Neural progenitor cell (in vitro differentiated cells): ENCODE data around the gene ACSS3. TPM values are rescaled to one million over a fixed set of nuclear protein-coding genes. Genes with fewer than 3 reads are reported as not detected.

Source experiments
- DNase-seq: peaks from one replicate; pipeline ENCODE4 v3.0.0-alpha.2; 2016; ENCODE audit warnings: low spot score
- H2AFZ ChIP-seq: fragments of 200-600 bp; sonication (generic); replicated peaks from 2 replicates; pipeline ENCODE4 v1.6.1; 2016; ENCODE audit warnings: antibody characterized with exemption
- H3F3A ChIP-seq: fragments of 200-600 bp; sonication (generic); 2 replicates; pipeline ENCODE4 v1.6.1; 2016; ENCODE audit warnings: antibody characterized with exemption, low read depth
- H3K27ac ChIP-seq: fragments of 200-600 bp; sonication (generic); 2 replicates; pipeline ENCODE4 v1.5.1; 2016; ENCODE audit warnings: mild to moderate bottlenecking
- H3K27me3 ChIP-seq: fragments of 200-600 bp; sonication (generic); 2 replicates; pipeline ENCODE4 v1.6.1; 2016; ENCODE audit warnings: mild to moderate bottlenecking, moderate library complexity
- H3K36me3 ChIP-seq: fragments of 200-600 bp; sonication (generic); 2 replicates; pipeline ENCODE4 v1.5.1; 2016
- H3K4me1 ChIP-seq: fragments of 200-600 bp; sonication (generic); 2 replicates; pipeline ENCODE4 v1.6.1; 2016; ENCODE audit warnings: mixed run types
- H3K4me2 ChIP-seq: fragments of 200-600 bp; sonication (generic); 2 replicates; pipeline ENCODE4 v1.6.1; 2016
- H3K4me3 ChIP-seq: fragments of 200-600 bp; sonication (generic); 2 replicates; pipeline ENCODE4 v1.5.1; 2016
- H3K79me2 ChIP-seq: fragments of 200-600 bp; sonication (generic); 2 replicates; pipeline ENCODE4 v1.6.1; 2016; ENCODE audit warnings: low read depth
- H3K9ac ChIP-seq: fragments of 200-600 bp; sonication (generic); 2 replicates; pipeline ENCODE4 v1.6.1; 2016
- H3K9me3 ChIP-seq: fragments of 200-600 bp; sonication (generic); 2 replicates; pipeline ENCODE4 v1.5.1; 2016; ENCODE audit warnings: low read depth
- H4K20me1 ChIP-seq: fragments of 200-600 bp; sonication (generic); 2 replicates; pipeline ENCODE4 v1.6.1; 2016; ENCODE audit warnings: low read depth
- H3K27ac Mint-ChIP-seq: 3 replicates; pipeline ENCODE4 v1.8.0; 2021; ENCODE audit warnings: mixed read lengths
- H3K27me3 Mint-ChIP-seq: 2 replicates; pipeline ENCODE4 v1.8.0; 2022; ENCODE audit warnings: low read depth, mild to moderate bottlenecking, inconsistent platforms, moderate library complexity, mixed read lengths; ENCODE audit not compliant: insufficient read depth
- H3K36me3 Mint-ChIP-seq: 3 replicates; pipeline ENCODE4 v1.8.0; 2021; ENCODE audit warnings: mixed read lengths
- H3K4me1 Mint-ChIP-seq: 3 replicates; pipeline ENCODE4 v1.8.0; 2021; ENCODE audit warnings: mixed read lengths
- H3K4me3 Mint-ChIP-seq: 3 replicates; pipeline ENCODE4 v1.8.0; 2021; ENCODE audit warnings: mild to moderate bottlenecking, moderate library complexity, mixed read lengths
- H3K9me3 Mint-ChIP-seq: 3 replicates; pipeline ENCODE4 v1.8.0; 2020; ENCODE audit warnings: mixed read lengths
- CTCF ChIP-seq: fragments of 200-600 bp; sonication (generic); IDR thresholded peaks from 2 replicates; pipeline ENCODE4 v1.5.1; 2017; ENCODE audit warnings: antibody characterized with exemption, mild to moderate bottlenecking
- EZH2 ChIP-seq: fragments of 200-600 bp; sonication (generic); IDR thresholded peaks from 2 replicates; pipeline ENCODE4 v1.6.1; 2017; ENCODE audit warnings: antibody characterized with exemption, mild to moderate bottlenecking, moderate library complexity
- EZH2phosphoT487 ChIP-seq: fragments of 200-600 bp; sonication (generic); IDR thresholded peaks from 2 replicates; pipeline ENCODE4 v1.6.1; 2017; ENCODE audit warnings: antibody characterized with exemption
- total RNA-seq: library from RNA; depleted of rRNA; stranded (reverse); fragments of >200 nt; gene quantifications from 2 replicates; pipeline ENCODE4 v1.2.3, GENCODE V29; 2015; ENCODE audit warnings: low replicate concordance

ACSS3 gene
- total RNA-seq, 1 donor from 2014 or later, result 26.5 TPM

- H3K4me1 ChIP-seq, result no peaks in the 10 kb centered on the region
- no peaks in the 10 kb centered on the region for H3K9me3 Mint-ChIP-seq
- no peaks in the 10 kb centered on the region for H3K36me3 ChIP-seq
- H3K4me3 ChIP-seq, result no peak overlapping the region
- no peak overlapping the region for H2AFZ ChIP-seq
- DNase-seq, result peak; percentile 1
- no peaks in the 10 kb centered on the region for H3K27me3 Mint-ChIP-seq
- no peak overlapping the region for H3K9ac ChIP-seq
- no peaks in the 10 kb centered on the region for H3K4me1 Mint-ChIP-seq
- no peaks in the 10 kb centered on the region for H3K9me3 ChIP-seq
- TF ChIP-seq CTCF (no peak), EZH2 (no peak), EZH2phosphoT487 (no peak)
- no peaks in the 10 kb centered on the region for H3K79me2 ChIP-seq
- no peak overlapping the region for H3K4me2 ChIP-seq
- no peak overlapping the region for H3K4me3 Mint-ChIP-seq
- H3K27ac Mint-ChIP-seq, result no peak overlapping the region
- no peaks in the 10 kb centered on the region for H3K27me3 ChIP-seq
- H3K36me3 Mint-ChIP-seq, result no peaks in the 10 kb centered on the region
- no peak overlapping the region for H3K27ac ChIP-seq
- H3F3A ChIP-seq, result no peaks in the 10 kb centered on the region
- no peaks in the 10 kb centered on the region for H4K20me1 ChIP-seq
These were observed 206.3 kb downstream of the ACSS3 start for GRCh38 chr12:81284137-81284536.

GRCh38 chr12:81288651-81289050 is 210.8 kb downstream of the ACSS3 start:
- no peaks in the 10 kb centered on the region for H3F3A ChIP-seq
- H3K27ac Mint-ChIP-seq, result no peak overlapping the region
- DNase-seq, result no peak
- no peaks in the 10 kb centered on the region for H3K9me3 Mint-ChIP-seq
- H3K27ac ChIP-seq, result no peak overlapping the region
- H3K9ac ChIP-seq, result no peak overlapping the region
- H3K4me3 Mint-ChIP-seq, result no peak overlapping the region
- H3K36me3 ChIP-seq, result no peaks in the 10 kb centered on the region
- no peak overlapping the region for H3K4me3 ChIP-seq
- H3K36me3 Mint-ChIP-seq, result no peaks in the 10 kb centered on the region
- H3K9me3 ChIP-seq, result no peaks in the 10 kb centered on the region
- H3K79me2 ChIP-seq, result no peaks in the 10 kb centered on the region
- no peak for TF ChIP-seq EZH2phosphoT487
- no peak overlapping the region for H2AFZ ChIP-seq
- H4K20me1 ChIP-seq, result no peaks in the 10 kb centered on the region
- no peaks in the 10 kb centered on the region for H3K27me3 Mint-ChIP-seq
- no peaks in the 10 kb centered on the region for H3K27me3 ChIP-seq
- H3K4me2 ChIP-seq, result no peak overlapping the region
- H3K4me1 ChIP-seq, result no peaks in the 10 kb centered on the region
- no peaks in the 10 kb centered on the region for H3K4me1 Mint-ChIP-seq

GRCh38 chr12:81294325-81295190 is 216.7 kb downstream of the ACSS3 start:
- Mint-ChIP-seq H3K9me3 (no peaks in the 10 kb centered on the region), H3K27me3 (peaks cover 2% of the 10 kb centered on the region), H3K27ac (no peak overlapping the region), H3K4me3 (no peak overlapping the region), H3K4me1 (peaks cover 22% of the 10 kb centered on the region), H3K36me3 (no peaks in the 10 kb centered on the region)
- no peaks in the 10 kb centered on the region for H3K36me3 ChIP-seq
- no peak overlapping the region for H2AFZ ChIP-seq
- no peaks in the 10 kb centered on the region for H3K9me3 ChIP-seq
- H3K27me3 ChIP-seq, result no peaks in the 10 kb centered on the region
- H3K4me1 ChIP-seq, result no peaks in the 10 kb centered on the region
- H3K27ac ChIP-seq, result no peak overlapping the region
- H4K20me1 ChIP-seq, result no peaks in the 10 kb centered on the region
- H3F3A ChIP-seq, result no peaks in the 10 kb centered on the region
- H3K4me3 ChIP-seq, result no peak overlapping the region
- no peak overlapping the region for H3K9ac ChIP-seq
- DNase-seq, result no peak
- H3K79me2 ChIP-seq, result no peaks in the 10 kb centered on the region
- TF ChIP-seq CTCF, result no peak
- no peak for TF ChIP-seq EZH2phosphoT487
- TF ChIP-seq EZH2, result no peak
- H3K4me2 ChIP-seq, result no peak overlapping the region

- H3K4me3 Mint-ChIP-seq, result no peak overlapping the region
These were observed 217.4 kb downstream of the ACSS3 start for GRCh38 chr12:81295251-81295650.

More at GRCh38 chr12:81295251-81295650, 217.4 kb downstream of the ACSS3 start:
- no peak for DNase-seq
- no peaks in the 10 kb centered on the region for H3K4me1 ChIP-seq
- no peaks in the 10 kb centered on the region for H3F3A ChIP-seq
- Mint-ChIP-seq H3K4me1 (peaks cover 22% of the 10 kb centered on the region), H3K27me3 (peaks cover 2% of the 10 kb centered on the region), H3K36me3 (no peaks in the 10 kb centered on the region), H3K9me3 (no peaks in the 10 kb centered on the region), H3K27ac (no peak overlapping the region)
- TF ChIP-seq EZH2phosphoT487 (no peak), CTCF (no peak), EZH2 (no peak)
- H2AFZ ChIP-seq, result no peak overlapping the region
- H3K79me2 ChIP-seq, result no peaks in the 10 kb centered on the region
- H3K9me3 ChIP-seq, result no peaks in the 10 kb centered on the region
- H3K4me3 ChIP-seq, result no peak overlapping the region
- no peaks in the 10 kb centered on the region for H4K20me1 ChIP-seq
- no peaks in the 10 kb centered on the region for H3K27me3 ChIP-seq
- H3K9ac ChIP-seq, result no peak overlapping the region
- no peak overlapping the region for H3K4me2 ChIP-seq
- no peaks in the 10 kb centered on the region for H3K36me3 ChIP-seq
- no peak overlapping the region for H3K27ac ChIP-seq
